HG03354 (cell line): ENCODE data around the gene NEURL1.

Source experiments
- ATAC-seq: cut with Tn5 transposase; IDR thresholded peaks from one replicate; pipeline ENCODE4 v1.9.1; 2021; ENCODE audit warnings: mild to moderate bottlenecking; ENCODE audit not compliant: unreplicated experiment, poor library complexity, severe bottlenecking

The NEURL1 gene

GRCh38 chr10:103493362-103493915 lies at the start of gene NEURL1:
Gene NEURL1 (plus strand): TSS chr10:103493705. CDS start chr10:103494388, 683 bp downstream.
- no peak for ATAC-seq

- no peak for ATAC-seq
These were observed 49.0 kb upstream of the NEURL1 start for GRCh38 chr10:103444478-103444877.

- ATAC-seq = no peak
These were observed 48.1 kb upstream of the NEURL1 start for GRCh38 chr10:103445366-103445765.

GRCh38 chr10:103445767-103446567 lies 47.5 kb upstream of the NEURL1 start:
- no peak for ATAC-seq

GRCh38 chr10:103447187-103447586 lies 46.3 kb upstream of the NEURL1 start:
- ATAC-seq = no peak

GRCh38 chr10:103448746-103449145 lies 44.8 kb upstream of the NEURL1 start:
- ATAC-seq = no peak

GRCh38 chr10:103449208-103450144 lies 44.0 kb upstream of the NEURL1 start:
- no peak for ATAC-seq

GRCh38 chr10:103450201-103450695 lies 43.3 kb upstream of the NEURL1 start:
- no peak for ATAC-seq

- ATAC-seq = no peak
These were observed 42.3 kb upstream of the NEURL1 start for GRCh38 chr10:103451091-103451813.

- ATAC-seq = peak; percentile 76
These were observed 41.5 kb upstream of the NEURL1 start, which contains the start of gene CALHM2 for GRCh38 chr10:103451831-103452505. Gene CALHM2 (minus strand): TSS chr10:103452370. CDS start chr10:103449941, 2,429 bp downstream.

- no peak for ATAC-seq
These were observed 40.8 kb upstream of the NEURL1 start for GRCh38 chr10:103452506-103453230.

- ATAC-seq = no peak
These were observed 39.5 kb upstream of the NEURL1 start for GRCh38 chr10:103454026-103454425.

GRCh38 chr10:103455235-103455634 lies 38.3 kb upstream of the NEURL1 start:
- ATAC-seq = no peak

- no peak for ATAC-seq
These were observed 37.3 kb upstream of the NEURL1 start for GRCh38 chr10:103456074-103456660.

- no peak for ATAC-seq
These were observed 36.3 kb upstream of the NEURL1 start for GRCh38 chr10:103457176-103457712.

- no peak for ATAC-seq
These were observed 35.5 kb upstream of the NEURL1 start for GRCh38 chr10:103457896-103458583.

- no peak for ATAC-seq
These were observed 34.8 kb upstream of the NEURL1 start, which contains the start of gene CALHM1 for GRCh38 chr10:103458720-103459119. Gene CALHM1 (minus strand): TSS chr10:103458900. CDS start chr10:103458751, 149 bp downstream.
